H9 (cell line): ENCODE results near the gene FRYL. TPM values are rescaled to one million over a fixed set of nuclear protein-coding genes. Genes with fewer than 3 reads are reported as not detected.

Experiments used
- DNase-seq: peaks from one replicate; pipeline ENCODE4 v3.0.0-alpha.2; 2017
- H2AFZ ChIP-seq: one replicate; pipeline ENCODE4 v1.6.1; 2013; ENCODE audit warnings: mild to moderate bottlenecking, low read length, control low read depth, moderate library complexity
- H2AK5ac ChIP-seq: 2 replicates; pipeline ENCODE4 v1.6.1; 2013; ENCODE audit warnings: low read length, control low read depth, mixed read lengths; ENCODE audit not compliant: insufficient read length
- H2BK120ac ChIP-seq: one replicate; pipeline ENCODE4 v1.6.1; 2013; ENCODE audit warnings: low read depth, mild to moderate bottlenecking, low read length, control low read depth, inconsistent platforms; ENCODE audit not compliant: poor library complexity, severe bottlenecking
- H2BK12ac ChIP-seq: 2 replicates; pipeline ENCODE4 v1.6.1; 2013; ENCODE audit warnings: low read length, control low read depth, mixed read lengths, low read depth; ENCODE audit not compliant: insufficient read length
- H2BK15ac ChIP-seq: 2 replicates; pipeline ENCODE4 v1.6.1; 2013; ENCODE audit warnings: low read depth, low read length, control low read depth
- H2BK20ac ChIP-seq: one replicate; pipeline ENCODE4 v1.6.1; 2013; ENCODE audit warnings: low read depth, mild to moderate bottlenecking, low read length, control low read depth, inconsistent platforms; ENCODE audit not compliant: poor library complexity, severe bottlenecking
- H2BK5ac ChIP-seq: 2 replicates; pipeline ENCODE4 v1.6.1; 2013; ENCODE audit warnings: low read length, control low read depth, mixed read lengths; ENCODE audit not compliant: insufficient read length
- H3K14ac ChIP-seq: 2 replicates; pipeline ENCODE4 v1.6.1; 2013; ENCODE audit warnings: low read length, control low read depth; ENCODE audit not compliant: insufficient read depth
- H3K18ac ChIP-seq: 2 replicates; pipeline ENCODE4 v1.6.1; 2013; ENCODE audit warnings: low read depth, mild to moderate bottlenecking, mixed read lengths, low read length, control low read depth; ENCODE audit not compliant: insufficient read length
- H3K23ac ChIP-seq: 2 replicates; pipeline ENCODE4 v1.6.1; 2013; ENCODE audit warnings: low read length, control low read depth, mixed read lengths, low read depth; ENCODE audit not compliant: insufficient read length
- H3K23me2 ChIP-seq: 2 replicates; pipeline ENCODE4 v1.6.1; 2013; ENCODE audit warnings: low read depth, mild to moderate bottlenecking, mixed read lengths, low read length, control low read depth; ENCODE audit not compliant: insufficient read length, poor library complexity, severe bottlenecking
- H3K27ac ChIP-seq: 2 replicates; pipeline ENCODE4 v1.5.1; 2013; ENCODE audit warnings: low read length, control low read depth, mixed read lengths, low read depth; ENCODE audit not compliant: insufficient read length
- H3K27me3 ChIP-seq: 2 replicates; pipeline ENCODE4 v1.6.1; 2013; ENCODE audit warnings: low read length, control low read depth, inconsistent platforms; ENCODE audit not compliant: insufficient read depth
- H3K4ac ChIP-seq: 2 replicates; pipeline ENCODE4 v1.6.1; 2013; ENCODE audit warnings: low read depth, mild to moderate bottlenecking, control low read depth, inconsistent platforms, low read length, moderate library complexity
- H3K4me1 ChIP-seq: 2 replicates; pipeline ENCODE4 v1.6.1; 2013; ENCODE audit warnings: low read length, control low read depth, inconsistent platforms; ENCODE audit not compliant: insufficient read depth
- H3K4me2 ChIP-seq: 2 replicates; pipeline ENCODE4 v1.6.1; 2013; ENCODE audit warnings: low read length, control low read depth, mixed read lengths; ENCODE audit not compliant: insufficient read length, insufficient read depth
- H3K56ac ChIP-seq: 2 replicates; pipeline ENCODE4 v1.6.1; 2013; ENCODE audit warnings: low read depth, mild to moderate bottlenecking, mixed read lengths, low read length, control low read depth; ENCODE audit not compliant: insufficient read length
- H3K79me1 ChIP-seq: 2 replicates; pipeline ENCODE4 v1.6.1; 2013; ENCODE audit warnings: low read depth, mild to moderate bottlenecking, moderate library complexity, low read length, control low read depth, inconsistent platforms; ENCODE audit not compliant: insufficient read depth, poor library complexity, severe bottlenecking
- H3K79me2 ChIP-seq: 2 replicates; pipeline ENCODE4 v1.6.1; 2013; ENCODE audit warnings: low read length, control low read depth, inconsistent platforms; ENCODE audit not compliant: insufficient read depth
- H3K9ac ChIP-seq: 2 replicates; pipeline ENCODE4 v1.6.1; 2013; ENCODE audit warnings: low read length, control low read depth, mixed read lengths; ENCODE audit not compliant: insufficient read length; ENCODE audit errors: extremely low read depth
- H3K9me3 ChIP-seq: one replicate; pipeline ENCODE4 v1.6.1; 2013; ENCODE audit warnings: low read depth, low read length, inconsistent platforms; ENCODE audit not compliant: control insufficient read depth
- H3T11ph ChIP-seq: one replicate; pipeline ENCODE4 v1.6.1; 2013; ENCODE audit warnings: mild to moderate bottlenecking, low read length, control low read depth, inconsistent platforms
- H4K20me1 ChIP-seq: one replicate; pipeline ENCODE4 v1.6.1; 2013; ENCODE audit not compliant: control insufficient read depth, insufficient read length, insufficient read depth
- H4K5ac ChIP-seq: 2 replicates; pipeline ENCODE4 v1.6.1; 2013; ENCODE audit warnings: low read depth, mild to moderate bottlenecking, mixed read lengths, low read length, control low read depth; ENCODE audit not compliant: insufficient read length
- H4K8ac ChIP-seq: replicated peaks from 2 replicates; pipeline ENCODE4 v1.6.1; 2013; ENCODE audit warnings: low read length, control low read depth, mixed read lengths, low read depth; ENCODE audit not compliant: insufficient read length
- H4K91ac ChIP-seq: 2 replicates; pipeline ENCODE4 v1.6.1; 2013; ENCODE audit warnings: low read depth, mild to moderate bottlenecking, moderate library complexity, mixed read lengths, low read length, control low read depth; ENCODE audit not compliant: insufficient read length
- H3K27ac Mint-ChIP-seq, 3 experiments: 2 replicates in 2 of 3; 3 replicates in 1 of 3; pipeline ENCODE4 v1.8.0; 2020 to 2021; ENCODE audit warnings: mixed read lengths in 3 of 3, mild to moderate bottlenecking in 1 of 3, moderate library complexity in 1 of 3
- H3K27me3 Mint-ChIP-seq: 2 replicates; pipeline ENCODE4 v1.8.0; 2021; ENCODE audit warnings: low read depth, mild to moderate bottlenecking, moderate library complexity, mixed read lengths
- H3K36me3 Mint-ChIP-seq, 3 experiments: 2 replicates in 2 of 3; 3 replicates in 1 of 3; pipeline ENCODE4 v1.8.0; 2020 to 2021; ENCODE audit warnings: low read depth in 3 of 3, mixed read lengths in 3 of 3; ENCODE audit not compliant: insufficient read depth in 1 of 3
- H3K4me1 Mint-ChIP-seq, 2 experiments: 2 replicates each; pipeline ENCODE4 v1.8.0; 2020; ENCODE audit warnings: mixed read lengths in 2 of 2
- H3K4me3 Mint-ChIP-seq, 2 experiments: 2 replicates in 1 of 2; 3 replicates in 1 of 2; pipeline ENCODE4 v1.8.0; 2020 to 2021; ENCODE audit warnings: mild to moderate bottlenecking in 2 of 2, mixed read lengths in 2 of 2, moderate library complexity in 1 of 2
- H3K9me3 Mint-ChIP-seq, 2 experiments: 2 replicates in 1 of 2; 3 replicates in 1 of 2; pipeline ENCODE4 v1.8.0; 2020; ENCODE audit warnings: mild to moderate bottlenecking in 2 of 2, mixed read lengths in 2 of 2, moderate library complexity in 1 of 2
- CTCF ChIP-seq: fragments of 200-600 bp; sonication (generic); conservative IDR thresholded peaks from 3 replicates; pipeline ENCODE4 v1.8.0; 2021; ENCODE audit warnings: antibody characterized with exemption, mild to moderate bottlenecking
- total RNA-seq: library from RNA; stranded (reverse); gene quantifications from 2 replicates; pipeline ENCODE4 v1.2.1, GENCODE V29; 2021

Gene FRYL
- total RNA-seq, 1 experiment from 2014 or later: 31.5 TPM

GRCh38 chr4:48461000-48461399 lies 319.1 kb downstream of the FRYL start:
- H3K27me3 Mint-ChIP-seq: no peaks in the 10 kb centered on the region; the same call in 1 of the 2 replicates
- H3K9ac ChIP-seq: no peak overlapping the region
- TF ChIP-seq CTCF: no peak
- no peak overlapping the region for H3K4me2 ChIP-seq
- no peak overlapping the region for H3K18ac ChIP-seq
- H3K9me3 ChIP-seq: no peaks in the 10 kb centered on the region
- no peak overlapping the region for H2AK5ac ChIP-seq
- no peaks in the 10 kb centered on the region for H3K79me1 ChIP-seq
- no peak overlapping the region for H2BK15ac ChIP-seq
- no peak overlapping the region for H2BK12ac ChIP-seq
- H3K23me2 ChIP-seq: peaks cover 3% of the 10 kb centered on the region
- no peak overlapping the region for H4K5ac ChIP-seq
- no peaks in the 10 kb centered on the region for H3K36me3 Mint-ChIP-seq
- no peak overlapping the region for H2BK20ac ChIP-seq
- no peaks in the 10 kb centered on the region for H3K9me3 Mint-ChIP-seq
- H3K4me1 Mint-ChIP-seq: no peaks in the 10 kb centered on the region
- no peak overlapping the region for H3K27ac ChIP-seq
- no peak for DNase-seq
- H3K56ac ChIP-seq: no peak overlapping the region
- H3K14ac ChIP-seq: no peak overlapping the region
- H3K4ac ChIP-seq: no peak overlapping the region
- H3K27me3 ChIP-seq: no peaks in the 10 kb centered on the region
- no peak overlapping the region for H3T11ph ChIP-seq
- H4K91ac ChIP-seq: no peak overlapping the region
- no peak overlapping the region for H4K8ac ChIP-seq
- peak overlapping the region; percentile 3 for H2BK5ac ChIP-seq
- H2BK120ac ChIP-seq: no peak overlapping the region
- H3K4me1 ChIP-seq: no peaks in the 10 kb centered on the region
- no peaks in the 10 kb centered on the region for H4K20me1 ChIP-seq
- H3K27ac Mint-ChIP-seq: no peak overlapping the region
- no peak overlapping the region for H2AFZ ChIP-seq
- no peak overlapping the region for H3K23ac ChIP-seq
- H3K79me2 ChIP-seq: no peaks in the 10 kb centered on the region
- no peak overlapping the region for H3K4me3 Mint-ChIP-seq
